Activated CD8-positive, alpha-beta memory T cell treated with anti-CD3 and anti-CD28 coated beads, Interleukin-2, amount 50 U/mL, for 24 hours (primary cell): Measurements from ENCODE around the gene ZFYVE19.

ENCODE experiments used
- DNase-seq: peaks from one replicate; pipeline ENCODE4 v3.0.0-alpha.2; 2020; ENCODE audit errors: extremely low read depth

The ZFYVE19 gene

DNA sequence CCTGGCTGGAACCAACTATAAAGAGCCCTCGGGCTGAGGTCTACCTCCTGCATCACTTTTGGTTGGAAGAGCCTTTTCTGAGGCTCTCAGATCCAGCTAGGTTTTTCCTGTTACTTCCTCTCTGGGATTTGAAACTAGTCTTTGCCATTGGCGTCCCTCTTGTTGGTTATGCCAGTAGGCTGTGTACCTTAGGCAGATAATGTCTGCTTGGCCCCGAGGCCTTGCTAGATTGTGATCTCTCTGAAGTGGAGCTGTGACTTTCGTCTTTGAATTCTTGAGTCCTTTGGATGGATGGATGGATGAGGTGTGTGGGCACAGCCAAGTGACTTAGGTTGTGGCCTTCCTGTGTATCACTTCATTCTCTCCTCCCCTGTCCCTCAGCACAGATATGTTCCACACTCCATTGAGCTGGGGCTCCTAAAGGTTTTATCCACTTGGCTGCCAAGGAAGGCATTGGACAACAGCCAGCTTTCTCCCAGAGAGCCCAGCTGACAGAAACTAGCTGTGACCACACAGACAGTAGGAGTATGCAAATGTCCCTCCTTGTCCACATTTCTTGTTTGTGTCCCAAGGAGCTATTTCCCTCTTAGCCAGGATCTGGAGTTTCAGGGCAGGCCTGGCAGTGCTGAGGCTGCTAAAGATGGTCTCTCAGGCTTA, 8.3 kb downstream of the ZFYVE19 start:
- DNase-seq, result no peak

DNA sequence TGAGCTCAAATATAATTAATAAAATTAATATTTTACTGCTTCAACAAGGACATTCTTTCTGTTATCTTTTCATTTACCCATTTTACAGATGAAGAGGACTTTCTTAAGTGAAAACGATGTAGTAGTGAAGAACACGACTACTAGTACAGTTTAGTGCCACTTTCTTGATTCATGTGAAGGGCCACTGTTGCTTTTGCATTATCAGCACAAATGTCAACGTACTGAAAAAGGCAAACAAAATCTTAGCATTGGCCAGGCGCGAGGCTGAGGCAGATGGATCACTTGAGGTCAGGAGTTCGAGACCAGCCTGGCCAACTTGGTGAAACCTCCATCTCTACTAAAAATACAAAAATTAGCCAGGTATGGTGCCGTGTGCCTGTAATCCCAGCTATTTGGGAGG, 12.2 kb downstream of the ZFYVE19 start:
- DNase-seq, result no peak

DNA sequence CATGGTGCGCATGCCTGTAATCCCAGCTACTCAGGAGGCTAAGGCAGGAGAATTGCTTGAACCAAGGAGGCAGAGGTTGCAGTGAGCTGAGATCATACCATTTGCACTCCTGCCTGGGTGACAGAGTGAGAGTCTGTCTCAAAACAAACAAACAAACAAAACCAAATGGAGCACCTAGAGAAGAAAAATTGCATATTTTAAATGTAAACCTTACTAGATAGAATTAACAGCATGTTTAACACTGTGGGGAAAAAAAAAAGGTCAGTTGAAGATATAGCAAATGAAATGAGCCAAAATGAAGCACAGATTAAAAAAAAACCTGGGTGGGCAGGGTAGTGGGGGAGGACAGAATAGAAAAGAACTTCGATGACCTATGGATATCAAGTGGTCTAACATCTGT, 14.3 kb downstream of the ZFYVE19 start:
- no peak for DNase-seq

GRCh38 chr15:40823572-40824343, 16.9 kb downstream of the ZFYVE19 start:
- DNase-seq, result no peak

- DNase-seq, result no peak
Measured at GRCh38 chr15:40825661-40826422, 19.0 kb downstream of the ZFYVE19 start.

DNA sequence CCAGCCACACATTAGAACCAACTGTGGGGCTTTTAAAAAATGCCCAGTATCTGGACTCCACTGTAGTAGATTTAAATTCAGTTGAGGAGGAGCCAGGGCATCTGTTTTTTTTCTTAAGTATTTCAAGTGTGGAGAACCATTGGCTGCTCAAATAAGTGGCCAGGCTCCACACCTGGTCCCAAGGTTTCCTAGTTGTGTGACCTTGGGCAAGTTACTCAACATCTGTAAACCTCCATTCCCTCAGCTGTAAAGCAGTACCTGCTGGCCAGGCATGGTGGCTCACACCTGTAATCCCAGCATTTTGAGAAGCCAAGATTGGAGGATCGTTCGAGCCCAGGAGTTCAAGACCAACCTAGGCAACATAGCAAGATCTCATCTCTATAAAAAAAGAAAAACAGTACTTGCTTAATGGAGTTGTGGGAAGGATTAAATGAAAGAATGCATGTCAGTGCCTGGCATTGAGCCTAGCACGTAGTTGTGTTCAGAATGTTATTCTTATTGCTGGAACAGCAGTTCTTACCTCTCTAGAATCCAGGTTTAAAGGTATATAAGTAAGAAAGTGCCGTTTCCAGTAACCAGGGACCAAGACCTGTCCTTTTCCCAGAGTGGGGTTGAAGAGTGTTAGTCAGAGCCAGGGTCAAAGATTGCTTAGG, 19.7 kb downstream of the ZFYVE19 start:
- DNase-seq, result no peak

DNA sequence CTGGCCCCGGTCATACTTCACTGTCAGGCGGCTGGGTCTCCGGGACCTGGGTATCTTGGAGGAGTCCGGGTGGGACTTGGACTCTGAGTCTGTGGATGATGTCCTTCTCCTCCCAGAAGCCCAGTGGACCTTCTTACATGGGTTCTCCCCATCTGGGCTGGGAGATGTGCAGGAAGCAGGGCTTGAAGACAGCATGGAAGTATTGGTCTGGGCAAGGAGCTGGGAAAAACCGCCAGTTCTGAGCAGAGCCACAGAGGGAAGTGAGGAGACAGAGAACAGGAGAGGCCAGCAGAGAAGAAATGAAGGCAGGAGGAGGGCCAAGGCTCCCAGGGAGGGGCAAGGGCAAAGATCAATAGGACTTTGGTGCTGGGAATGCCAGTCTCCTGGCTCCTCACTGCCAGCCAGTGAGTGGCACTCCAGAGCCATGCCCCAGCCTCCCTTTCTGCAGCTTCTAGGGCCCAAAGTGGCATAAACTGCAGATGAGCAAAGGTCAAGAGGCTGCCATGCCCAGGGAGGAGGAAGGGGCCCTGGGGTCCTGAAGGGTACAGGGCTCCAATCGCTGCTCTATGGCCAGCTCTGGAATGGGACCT, 21.7 kb downstream of the ZFYVE19 start, which contains the start of gene PPP1R14D:
PPP1R14D (minus strand) TSS at position 262 of the 590 bp plus-strand sequence; CDS start at position 195, 67 bp downstream.
- DNase-seq, result no peak

DNA sequence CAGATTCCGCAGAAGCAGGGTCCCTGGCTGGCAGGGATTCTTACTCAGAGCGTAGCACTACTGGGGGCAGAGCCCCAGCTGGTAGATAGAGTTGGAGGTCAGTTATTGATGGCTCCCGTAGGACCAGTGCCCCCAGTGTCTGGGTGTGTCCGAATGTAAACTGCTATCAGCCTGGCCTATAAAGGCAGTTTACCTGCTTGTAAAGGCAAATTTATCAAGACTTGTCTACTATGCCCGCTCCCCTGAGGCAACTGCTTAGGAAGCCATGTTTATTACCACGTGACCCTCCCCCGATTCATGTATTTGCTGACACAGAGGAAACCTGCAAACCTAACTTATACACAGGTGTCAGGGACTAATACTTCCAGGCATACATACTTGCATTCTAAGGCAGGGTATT, 22.2 kb downstream of the ZFYVE19 start:
- no peak for DNase-seq

DNA sequence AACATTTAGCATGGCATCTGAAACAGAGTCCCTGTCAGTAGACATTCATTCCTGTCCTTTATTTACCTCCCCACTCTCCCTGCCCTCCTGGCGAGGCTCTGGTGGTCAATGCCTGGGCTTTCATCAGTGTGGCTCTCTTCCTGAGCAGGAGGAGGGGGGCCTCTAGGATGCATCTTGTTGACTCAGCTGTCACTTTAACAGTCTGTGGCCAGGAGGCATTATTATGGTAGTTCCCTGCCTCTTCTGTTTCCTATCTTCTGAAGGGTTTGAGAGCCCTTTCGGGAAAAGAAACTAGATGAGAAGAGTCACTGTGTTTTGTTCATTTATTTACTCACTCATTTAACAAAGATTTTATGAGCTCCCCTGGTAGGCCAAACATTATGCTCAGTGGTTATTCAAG, 24.0 kb downstream of the ZFYVE19 start:
- DNase-seq, result no peak

GRCh38 chr15:40831861-40832260, 25.0 kb downstream of the ZFYVE19 start:
- DNase-seq, result no peak

GRCh38 chr15:40832903-40833302, 26.0 kb downstream of the ZFYVE19 start:
- no peak for DNase-seq

GRCh38 chr15:40836020-40836419, 29.1 kb downstream of the ZFYVE19 start:
- DNase-seq, result no peak

GRCh38 chr15:40838756-40839155, 31.9 kb downstream of the ZFYVE19 start:
- no peak for DNase-seq

DNA sequence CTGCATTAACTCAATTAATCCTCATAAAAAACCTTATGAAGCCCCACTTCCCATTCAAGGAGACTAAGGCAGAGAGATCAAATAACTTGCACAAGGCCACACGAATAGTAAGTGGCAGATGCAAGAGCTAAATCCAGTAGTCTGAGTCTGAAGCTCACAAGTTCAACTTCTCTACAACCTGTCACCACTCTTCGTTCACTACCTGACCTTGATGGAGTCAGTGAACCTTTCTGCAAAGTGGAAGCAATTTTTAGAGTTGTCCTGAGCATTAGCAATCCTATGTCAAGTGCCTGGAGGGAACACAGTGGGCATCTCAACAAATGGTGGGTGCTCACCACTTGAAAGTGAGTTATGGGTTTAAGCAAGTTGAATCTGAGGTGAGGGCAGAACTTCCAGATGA, 34.9 kb downstream of the ZFYVE19 start:
- no peak for DNase-seq

DNA sequence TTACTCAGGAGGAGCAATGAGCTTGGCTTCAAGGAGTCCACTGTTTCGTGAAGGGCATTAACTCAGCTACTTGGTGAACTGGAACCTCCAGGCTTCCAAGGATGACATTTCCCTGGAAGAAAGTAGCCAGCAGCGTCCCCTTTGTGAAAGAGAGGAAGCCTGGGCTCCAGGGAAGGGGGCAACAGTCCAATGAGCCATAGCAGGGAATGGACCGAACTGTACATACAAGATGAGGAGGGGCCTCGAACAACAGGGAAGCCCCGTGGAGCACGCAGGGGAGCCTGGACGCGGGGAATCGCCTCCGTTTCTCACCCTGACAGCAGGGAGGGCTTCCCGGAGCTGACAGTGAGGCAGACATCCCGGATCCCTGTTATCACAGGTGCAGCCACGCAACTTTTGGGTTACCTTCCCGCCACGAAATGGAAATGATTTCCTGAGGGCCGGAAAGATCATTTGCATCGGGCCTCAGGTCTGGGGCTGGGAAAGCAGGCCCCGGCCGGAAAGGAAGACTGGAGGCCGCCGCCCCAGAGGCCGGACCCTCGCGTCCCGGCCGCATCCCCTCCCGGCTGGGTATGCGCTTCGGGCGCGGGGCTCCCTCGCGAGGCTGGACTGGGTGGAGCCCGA, 36.5 kb downstream of the ZFYVE19 start:
- DNase-seq, result no peak

- DNase-seq, result peak; percentile 30
Measured at GRCh38 chr15:40843885-40844695, 37.2 kb downstream of the ZFYVE19 start, which contains the start of gene SPINT1. Gene SPINT1 (plus strand): TSS chr15:40844048. CDS start chr15:40844555, 507 bp downstream.

DNA sequence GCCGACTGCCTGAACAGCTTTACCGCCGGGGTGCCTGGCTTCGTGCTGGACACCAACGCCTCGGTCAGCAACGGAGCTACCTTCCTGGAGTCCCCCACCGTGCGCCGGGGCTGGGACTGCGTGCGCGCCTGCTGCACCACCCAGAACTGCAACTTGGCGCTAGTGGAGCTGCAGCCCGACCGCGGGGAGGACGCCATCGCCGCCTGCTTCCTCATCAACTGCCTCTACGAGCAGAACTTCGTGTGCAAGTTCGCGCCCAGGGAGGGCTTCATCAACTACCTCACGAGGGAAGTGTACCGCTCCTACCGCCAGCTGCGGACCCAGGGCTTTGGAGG, 37.8 kb downstream of the ZFYVE19 start:
- DNase-seq, result no peak

GRCh38 chr15:40845036-40845435, 38.1 kb downstream of the ZFYVE19 start:
- no peak for DNase-seq

DNA sequence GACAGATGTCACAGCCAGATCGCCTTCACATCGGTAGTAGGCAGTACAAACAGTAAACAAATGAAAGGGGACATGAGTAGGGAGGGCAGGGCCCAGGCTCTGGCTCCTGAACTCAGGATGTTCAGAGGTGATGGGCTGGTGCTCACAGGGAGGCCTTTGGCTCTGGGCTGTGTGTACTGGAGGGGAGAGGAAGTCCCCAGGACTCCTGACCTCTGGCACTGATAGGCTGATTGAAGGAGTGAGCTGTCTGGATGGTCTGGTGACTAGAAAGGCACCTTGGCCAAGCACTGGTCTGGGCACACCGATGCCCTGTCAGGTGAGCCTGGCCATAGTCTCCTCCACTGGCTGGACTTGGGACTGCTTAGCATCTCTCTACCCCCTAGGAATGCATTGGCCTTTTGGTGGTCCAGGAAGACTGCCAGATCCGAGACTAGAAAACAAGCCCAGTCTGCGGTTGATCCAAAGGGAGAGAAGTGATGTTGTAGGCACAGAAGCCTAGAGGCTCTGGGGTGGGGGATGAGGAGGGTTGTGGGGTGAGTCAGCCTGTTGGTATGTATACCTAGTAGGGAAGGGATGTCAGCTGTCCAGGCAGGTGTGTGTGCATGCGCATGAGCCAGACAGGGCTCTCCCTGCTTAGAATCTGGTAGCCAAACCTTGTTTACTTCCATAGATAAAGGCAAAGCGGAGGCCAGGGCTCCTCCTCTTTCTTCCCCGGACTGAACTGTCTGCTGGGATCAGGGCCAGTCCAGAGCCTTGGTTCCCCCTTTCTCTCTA, 38.8 kb downstream of the ZFYVE19 start:
- DNase-seq, result no peak

- DNase-seq, result no peak
Measured at GRCh38 chr15:40846841-40847222, 39.9 kb downstream of the ZFYVE19 start.
